GM12892 (cell line): ENCODE data around the gene OSBPL6.

Source experiments
- DNase-seq: peaks from one replicate; pipeline ENCODE4 v3.0.0; 2011; ENCODE audit not compliant: insufficient read length
- FAIRE-seq: peaks from 2 replicates; lab custom pipeline; 2011; peaks lifted over from hg19 to GRCh38; lab: Jason Lieb, UNC
- POLR2A ChIP-seq: IDR thresholded peaks from 2 replicates; pipeline ENCODE4 v1.6.1; 2011; ENCODE audit warnings: low read depth, low read length, control low read depth
- POLR2AphosphoS5 ChIP-seq: IDR thresholded peaks from 2 replicates; pipeline ENCODE4 v1.6.1; 2011; ENCODE audit warnings: low read depth, low read length, control low read depth
- TAF1 ChIP-seq: IDR thresholded peaks from 2 replicates; pipeline ENCODE4 v1.6.1; 2011; ENCODE audit warnings: low read depth, mild to moderate bottlenecking, control low read depth, low read length, borderline replicate concordance

Gene OSBPL6

DNA sequence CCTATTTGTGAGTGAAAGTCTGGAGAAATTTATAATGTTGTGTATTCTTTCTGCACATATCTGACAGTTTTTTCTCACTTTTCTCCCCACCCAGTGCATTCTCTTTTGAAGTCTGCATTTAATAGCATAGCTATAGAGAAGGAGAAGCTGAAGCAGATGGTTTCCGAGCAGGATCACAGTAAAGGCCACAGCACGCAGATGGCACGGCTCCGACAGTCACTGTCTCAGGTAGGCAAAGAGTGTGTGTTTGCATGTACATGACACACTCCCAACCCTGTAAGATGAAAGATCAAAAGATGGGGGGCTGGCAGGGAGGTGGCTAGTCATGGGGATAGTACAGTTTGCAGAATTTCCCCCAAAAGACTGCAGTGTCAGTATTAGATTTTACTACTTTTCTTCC lies 167.3 kb downstream of the OSBPL6 start:
- FAIRE-seq (no peak), DNase-seq (no peak)
- TF ChIP-seq POLR2AphosphoS5 (no peak), POLR2A (no peak), TAF1 (no peak)

DNA sequence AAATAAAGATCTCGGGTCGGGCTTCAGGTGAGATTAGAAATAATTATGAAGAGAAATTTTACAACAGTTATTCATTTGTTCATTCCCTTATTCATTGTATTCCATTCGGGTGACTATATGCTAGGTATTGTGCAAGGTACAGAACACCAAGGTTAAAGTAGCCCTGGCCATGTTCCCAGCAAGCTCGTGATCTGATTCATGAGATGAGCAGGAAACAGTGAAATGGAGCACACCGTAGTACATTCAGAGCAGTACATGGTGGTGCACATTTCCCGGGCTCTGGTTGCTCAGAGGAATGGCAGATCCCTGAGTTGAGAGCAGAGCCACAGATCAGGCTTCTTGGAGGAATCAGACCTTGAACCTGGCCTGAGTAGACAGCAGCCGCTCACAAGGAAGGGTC lies 168.9 kb downstream of the OSBPL6 start:
- FAIRE-seq, result no peak
- no peak for DNase-seq
- TF ChIP-seq POLR2A (no peak), POLR2AphosphoS5 (no peak), TAF1 (no peak)

DNA sequence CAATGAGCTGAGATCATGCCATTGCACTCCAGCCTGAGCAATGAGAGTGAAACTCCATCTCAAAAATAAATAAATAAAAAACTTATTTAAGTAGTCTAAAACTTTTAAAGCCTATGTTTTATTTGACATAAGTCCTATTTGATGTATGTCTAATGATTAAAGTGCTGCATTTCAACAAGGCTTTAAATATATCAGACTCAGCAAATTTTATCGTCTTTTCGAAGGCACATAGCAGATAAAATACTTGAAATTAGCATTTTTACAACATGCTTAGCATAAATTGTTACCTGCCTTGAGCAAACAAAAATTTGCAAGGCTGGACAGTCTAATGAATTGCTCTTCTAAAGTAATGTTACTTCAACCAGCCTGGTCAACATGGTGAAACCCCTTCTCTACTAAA lies 170.8 kb downstream of the OSBPL6 start:
- FAIRE-seq, result no peak
- TF ChIP-seq POLR2A, result no peak
- no peak for TF ChIP-seq POLR2AphosphoS5
- no peak for TF ChIP-seq TAF1

DNA sequence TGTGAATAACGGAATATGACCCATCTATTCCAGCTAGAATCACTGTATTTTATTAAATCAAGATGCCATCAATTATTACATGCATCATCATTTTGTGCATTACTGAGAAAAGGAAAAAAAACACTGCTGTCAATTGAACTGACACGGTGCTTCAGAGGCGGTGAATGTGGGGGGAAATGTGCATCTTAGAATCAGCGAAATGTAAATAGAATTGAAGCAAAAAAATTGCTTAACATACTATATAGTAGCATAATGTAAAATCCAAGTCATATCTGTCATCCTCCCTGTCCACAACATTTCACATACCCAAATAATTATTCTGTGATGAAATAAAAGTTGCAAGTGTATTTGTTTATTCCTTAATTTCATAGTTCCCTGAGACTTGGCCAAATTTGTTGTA lies 172.1 kb downstream of the OSBPL6 start:
- DNase-seq (no peak), FAIRE-seq (no peak)
- TF ChIP-seq TAF1 (no peak), POLR2A (no peak)

More for the DNA sequence above, 170.8 kb downstream of the OSBPL6 start:
- no peak for DNase-seq

DNA sequence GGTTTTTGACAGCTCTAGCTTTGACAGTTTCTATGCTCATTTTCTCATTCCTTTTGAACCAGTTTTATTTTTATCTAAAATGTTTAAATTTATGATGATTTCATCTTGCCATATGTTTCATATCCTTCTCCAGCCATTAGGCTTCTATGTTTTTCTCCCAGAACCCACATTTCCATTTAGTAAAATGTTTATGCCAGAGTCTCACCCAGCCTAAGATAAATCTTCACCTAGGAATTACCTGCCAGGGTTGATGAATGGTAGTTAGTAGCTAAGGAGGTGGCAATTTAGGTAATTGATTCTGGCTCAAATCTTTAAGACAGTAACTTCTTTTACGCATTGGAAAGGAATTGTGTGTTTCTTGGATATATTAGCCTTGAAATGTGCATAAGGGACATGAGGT lies 173.0 kb downstream of the OSBPL6 start:
- no peak for FAIRE-seq

DNA sequence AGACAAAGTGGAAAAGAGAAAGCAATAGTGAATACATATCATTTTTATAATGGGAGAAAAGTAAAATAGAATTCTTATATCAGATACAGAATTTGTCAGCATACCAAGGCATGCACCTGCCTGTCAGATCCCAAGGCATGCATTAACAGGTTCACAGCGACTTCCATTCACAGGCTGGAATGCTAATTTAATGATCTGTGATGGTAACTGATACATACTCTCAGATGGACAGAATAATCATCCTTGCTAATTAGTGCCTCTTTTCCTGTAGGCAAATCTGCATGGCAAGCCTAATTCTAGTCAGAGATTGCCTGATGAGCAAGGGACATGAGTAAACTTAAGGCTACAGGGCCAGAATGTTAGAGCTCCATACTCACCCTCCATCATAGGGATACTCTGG lies 180.6 kb downstream of the OSBPL6 start:
- FAIRE-seq (no peak), DNase-seq (no peak)
- TF ChIP-seq TAF1, result no peak
- TF ChIP-seq POLR2AphosphoS5, result no peak
- TF ChIP-seq POLR2A, result no peak

More for the DNA sequence above, 173.0 kb downstream of the OSBPL6 start:
- no peak for DNase-seq
- TF ChIP-seq POLR2AphosphoS5 (no peak), POLR2A (no peak), TAF1 (no peak)

DNA sequence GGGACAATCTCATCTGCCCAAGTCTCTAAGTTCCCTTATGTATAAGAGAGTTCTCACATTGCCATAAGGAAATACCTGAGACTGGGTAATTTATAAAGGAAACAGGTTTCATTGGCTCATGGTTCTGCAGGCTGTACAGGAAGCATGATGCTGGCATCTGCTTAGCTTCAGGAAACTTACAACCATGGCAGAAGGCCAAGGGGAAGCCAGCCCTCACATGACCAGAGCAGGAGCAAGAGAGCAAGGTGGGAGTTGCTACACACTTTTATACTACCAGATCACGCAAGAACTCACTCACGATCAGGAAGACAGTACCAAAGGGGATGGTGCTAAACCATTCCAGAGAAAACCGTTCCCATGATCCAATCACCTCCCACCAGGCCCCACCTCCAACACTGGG lies 182.7 kb downstream of the OSBPL6 start:
- no peak for TF ChIP-seq POLR2AphosphoS5
- TF ChIP-seq POLR2A, result no peak
- no peak for TF ChIP-seq TAF1

DNA sequence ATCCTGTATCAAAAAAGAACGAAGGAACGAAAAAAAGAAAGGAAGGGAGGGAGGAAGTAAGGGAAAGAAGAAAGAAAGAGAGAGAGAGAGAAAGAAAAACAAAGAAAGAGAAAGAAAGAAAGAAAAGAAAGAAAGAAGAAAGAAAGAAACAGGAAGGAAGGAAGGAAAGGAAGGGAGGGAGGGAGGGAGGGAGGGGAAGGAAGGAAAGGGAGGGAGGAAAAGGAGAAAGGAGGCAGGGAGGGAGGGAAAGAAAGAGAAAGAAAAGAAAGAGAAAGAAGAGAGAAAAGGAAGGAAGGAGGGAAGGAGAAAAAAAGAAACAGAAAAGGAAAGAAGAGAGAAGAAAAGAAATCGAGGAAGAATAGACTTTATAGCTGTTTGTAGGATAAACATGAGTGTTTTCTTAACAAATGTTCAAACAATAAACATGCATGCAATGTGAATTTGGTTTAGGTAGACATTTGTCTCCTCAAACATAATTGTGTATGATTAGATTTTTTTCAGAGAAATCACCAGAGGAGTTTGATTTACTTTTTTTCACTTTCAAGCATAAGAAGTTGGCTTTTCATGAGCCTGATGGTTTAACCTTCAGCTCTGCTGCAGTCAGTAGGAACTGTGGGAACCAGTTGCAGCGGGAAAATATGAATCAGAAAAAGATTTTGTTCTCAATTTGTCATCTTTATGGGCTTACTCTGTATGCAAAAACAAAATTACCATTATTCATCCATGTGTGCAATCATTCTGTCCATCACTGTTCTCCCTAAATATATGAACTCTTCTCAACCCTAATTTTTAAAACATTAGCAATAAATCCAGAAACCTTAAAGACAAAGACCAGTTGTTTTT lies 185.1 kb downstream of the OSBPL6 start:
- FAIRE-seq, result no peak

More for the DNA sequence above, 182.7 kb downstream of the OSBPL6 start:
- DNase-seq (no peak), FAIRE-seq (no peak)

DNA sequence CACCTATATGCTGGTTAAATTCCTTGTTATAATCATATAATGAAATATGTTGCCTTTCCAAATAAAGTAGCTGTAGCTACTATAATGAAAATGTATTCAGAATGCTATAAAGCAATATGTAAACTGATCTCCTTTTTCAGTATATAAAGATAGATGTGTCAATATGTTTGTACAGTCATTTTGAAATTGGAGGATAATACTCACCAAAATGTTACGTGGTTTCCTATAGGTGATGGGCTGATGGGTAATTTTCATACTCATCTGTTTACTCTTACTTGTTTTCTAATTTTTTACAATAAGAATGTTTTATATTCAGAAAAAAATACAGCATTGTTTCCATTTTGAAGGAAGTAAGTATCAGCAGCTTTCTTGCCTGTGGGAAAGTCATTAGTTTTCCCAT lies 186.5 kb downstream of the OSBPL6 start:
- no peak for FAIRE-seq
- DNase-seq, result no peak
- TF ChIP-seq POLR2AphosphoS5 (no peak), TAF1 (no peak), POLR2A (no peak)

More for the DNA sequence above, 185.1 kb downstream of the OSBPL6 start:
- DNase-seq, result no peak
- no peak for TF ChIP-seq TAF1
- no peak for TF ChIP-seq POLR2A
- no peak for TF ChIP-seq POLR2AphosphoS5

DNA sequence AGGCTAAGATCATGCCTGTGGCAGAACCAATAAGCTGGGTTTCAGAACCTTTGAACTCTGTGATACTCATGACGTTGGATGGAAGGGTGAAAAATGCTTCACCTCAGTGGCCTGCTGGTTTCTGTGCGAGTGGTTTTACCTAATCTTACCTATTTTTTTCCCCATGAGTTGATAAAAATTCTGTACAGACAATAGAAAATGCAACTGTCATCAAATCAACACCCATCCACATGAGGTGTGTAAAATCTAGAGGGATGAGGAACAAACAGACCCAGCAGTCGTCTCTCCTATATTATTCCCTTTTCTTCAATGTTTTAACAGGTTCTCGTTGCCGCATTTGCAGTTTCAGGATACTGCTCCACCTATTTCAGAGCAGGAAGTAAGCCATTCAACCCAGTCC lies 189.4 kb downstream of the OSBPL6 start:
- FAIRE-seq (no peak), DNase-seq (no peak)
- TF ChIP-seq POLR2A, result no peak
- TF ChIP-seq POLR2AphosphoS5, result no peak
- TF ChIP-seq TAF1, result no peak

DNA sequence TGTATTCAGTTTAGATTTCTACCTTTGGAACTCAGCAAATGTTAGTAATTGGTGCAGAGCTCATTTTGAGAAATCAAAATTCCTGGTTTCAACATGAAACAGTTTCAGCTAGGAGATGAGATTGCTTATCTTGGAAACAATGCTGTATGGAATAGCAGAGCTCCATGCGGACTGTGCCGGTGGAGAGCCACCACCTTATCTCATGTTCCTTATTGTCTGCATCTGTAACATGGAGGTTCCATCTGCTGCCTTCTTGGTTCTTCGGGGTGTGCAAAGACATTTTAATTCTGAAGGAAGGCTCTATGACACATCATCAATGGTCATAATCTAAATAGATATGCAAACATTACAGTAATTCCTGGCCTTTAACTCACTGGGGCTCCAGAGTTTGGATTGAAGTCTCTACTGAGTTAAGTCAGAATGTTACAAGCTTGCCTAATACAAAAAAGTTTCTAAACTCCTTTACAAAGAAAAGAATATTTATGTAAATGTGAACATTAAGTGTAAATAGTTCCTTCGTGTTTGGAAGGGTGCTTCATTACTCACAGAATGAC lies 191.4 kb downstream of the OSBPL6 start:
- no peak for FAIRE-seq
- no peak for TF ChIP-seq TAF1
- TF ChIP-seq POLR2A, result no peak
- no peak for TF ChIP-seq POLR2AphosphoS5
- DNase-seq, result no peak

DNA sequence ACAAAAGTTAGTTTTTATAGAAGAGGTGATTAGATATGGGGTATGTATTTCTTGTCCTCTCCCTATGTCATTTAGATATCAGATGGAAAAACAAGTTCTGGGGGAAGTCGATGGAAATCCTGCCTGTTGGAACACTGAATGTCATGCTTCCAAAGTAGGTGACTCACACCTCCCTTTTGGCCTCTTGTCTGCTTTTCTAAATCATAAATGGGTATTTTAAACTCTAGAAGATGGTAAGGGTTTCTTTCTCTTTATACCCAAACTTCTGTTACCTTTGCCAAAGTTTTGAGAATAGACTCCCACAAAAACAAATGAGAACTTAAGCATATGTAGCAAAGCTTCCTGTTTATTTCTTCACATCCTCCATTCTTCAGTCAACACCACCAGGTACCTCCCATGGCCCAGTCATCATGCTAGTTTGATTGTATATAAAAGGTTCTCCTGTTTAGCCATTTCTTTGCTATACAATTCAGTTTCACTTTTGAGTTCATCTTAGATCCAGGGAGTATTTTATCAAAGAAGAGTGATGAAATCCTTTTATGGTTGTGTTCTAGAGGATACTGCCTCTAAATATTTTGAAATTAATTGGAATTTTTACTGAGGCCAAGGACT lies 192.8 kb downstream of the OSBPL6 start:
- TF ChIP-seq POLR2AphosphoS5, result no peak
- TF ChIP-seq POLR2A, result no peak
- TF ChIP-seq TAF1, result no peak
- no peak for FAIRE-seq
- DNase-seq, result no peak
